HepG2 (cell line): ENCODE data around the gene SFXN5. TPM values are rescaled to one million over a fixed set of nuclear protein-coding genes. Genes with fewer than 3 reads are reported as not detected.
A peak's percentile ranks its signal among the peaks of the same experiment; 100 is the strongest.

ENCODE experiments used
- AGO1 ChIP-seq: fragments of 200-400 bp; formaldehyde crosslinking; IDR thresholded peaks from 2 replicates; pipeline ENCODE4 v1.6.1; 2017; ENCODE audit warnings: mild to moderate bottlenecking, low read depth, low read length, moderate library complexity; ENCODE audit not compliant: poor library complexity, severe bottlenecking
- AHDC1 ChIP-seq: sonication (generic); formaldehyde crosslinking; IDR thresholded peaks from 2 replicates; pipeline ENCODE4 v1.5.1; 2020; ENCODE audit warnings: mild to moderate bottlenecking, missing genetic modification reagents, borderline replicate concordance
- BATF2 ChIP-seq: sonication (generic); formaldehyde crosslinking; IDR thresholded peaks from 2 replicates; pipeline ENCODE4 v1.8.0; 2022; ENCODE audit warnings: mild to moderate bottlenecking, missing genetic modification reagents, moderate library complexity
- BHLHE40 ChIP-seq: IDR thresholded peaks from 2 replicates; pipeline ENCODE4 v1.6.1; 2011; ENCODE audit warnings: low read length, improper control_type of control experiment
- BRCA1 ChIP-seq: sonication (generic); formaldehyde crosslinking; IDR thresholded peaks from 2 replicates; pipeline ENCODE4 v1.4.0; 2020; ENCODE audit warnings: missing genetic modification reagents
- DBP ChIP-seq: sonication (generic); formaldehyde crosslinking; IDR thresholded peaks from 2 replicates; pipeline ENCODE4 v1.4.0; 2020; ENCODE audit warnings: missing genetic modification reagents; ENCODE audit errors: not compliant biosample characterization
- ERF ChIP-seq: IDR thresholded peaks from 2 replicates; pipeline ENCODE4 v1.6.1; 2018; ENCODE audit warnings: missing biosample characterization, missing genetic modification reagents
- LCORL ChIP-seq, 2 experiments: fragments of 450-650 bp in 1 of 2; sonication (generic) in 1 of 2; formaldehyde crosslinking in 1 of 2; IDR thresholded peaks; 2 replicates each; pipeline versions ENCODE4 v1.5.0 to v1.6.1; 2017 to 2020; ENCODE audit warnings: antibody characterized with exemption in 1 of 2, missing genetic modification reagents in 1 of 2
- PAF1 ChIP-seq: IDR thresholded peaks from 2 replicates; pipeline ENCODE4 v1.6.1; 2016; ENCODE audit warnings: missing genetic modification reagents, missing compliant biosample characterization
- SIX4 ChIP-seq: sonication (generic); formaldehyde crosslinking; IDR thresholded peaks from 2 replicates; pipeline ENCODE4 v1.4.0; 2020; ENCODE audit warnings: missing genetic modification reagents
- SP4 ChIP-seq: sonication (generic); formaldehyde crosslinking; IDR thresholded peaks from 2 replicates; pipeline ENCODE4 v1.8.1; 2023; ENCODE audit warnings: mild to moderate bottlenecking, missing genetic modification reagents
- TAF1 ChIP-seq: sonication (generic); formaldehyde crosslinking; IDR thresholded peaks from 2 replicates; pipeline ENCODE4 v1.4.0; 2020; ENCODE audit warnings: missing genetic modification reagents
- ZMAT5 ChIP-seq: sonication (generic); formaldehyde crosslinking; IDR thresholded peaks from 2 replicates; pipeline ENCODE4 v1.5.0; 2020; ENCODE audit warnings: mild to moderate bottlenecking, low read depth, missing genetic modification reagents, borderline replicate concordance
- ZNF264 ChIP-seq: sonication (generic); formaldehyde crosslinking; IDR thresholded peaks from 2 replicates; pipeline ENCODE4 v1.4.0; 2020; ENCODE audit warnings: missing genetic modification reagents
- ZNF383 ChIP-seq: sonication (generic); formaldehyde crosslinking; IDR thresholded peaks from 2 replicates; pipeline ENCODE4 v1.4.0; 2020; ENCODE audit warnings: missing genetic modification reagents, mild to moderate bottlenecking, borderline replicate concordance
- ZNF605 ChIP-seq: sonication (generic); formaldehyde crosslinking; IDR thresholded peaks from 2 replicates; pipeline ENCODE4 v1.8.0; 2022; ENCODE audit warnings: mild to moderate bottlenecking, missing genetic modification reagents
- ZNF75D ChIP-seq: sonication (generic); formaldehyde crosslinking; IDR thresholded peaks from 2 replicates; pipeline ENCODE4 v1.8.1; 2023; ENCODE audit warnings: missing genetic modification reagents, mild to moderate bottlenecking, borderline replicate concordance
- ZSCAN5A ChIP-seq: sonication (generic); formaldehyde crosslinking; IDR thresholded peaks from 2 replicates; pipeline ENCODE4 v1.8.0; 2022; ENCODE audit warnings: mild to moderate bottlenecking, missing genetic modification reagents, borderline replicate concordance
- polyA plus RNA-seq, 8 experiments: library from polyadenylated mRNA; depleted of rRNA in 3 of 8; stranded (reverse) in 7 of 8; unstranded in 1 of 8; fragments of >200 nt; fragmentation: Illumina TruSeq in 4 of 8; extraction: Trizol in 4 of 8; gene quantifications; 2 replicates each; pipeline versions ENCODE4 v1.2.1 to v1.2.3, GENCODE V29; 2011 to 2016; ENCODE audit warnings: low read depth in 4 of 8, missing spikeins in 1 of 8, mixed read lengths in 1 of 8; ENCODE audit not compliant: insufficient read depth in 1 of 8
- total RNA-seq, 5 experiments: library from RNA; depleted of rRNA; stranded (reverse); fragments of >200 nt; fragmentation: Illumina TruSeq; extraction: Trizol; gene quantifications; 2 replicates each; pipeline ENCODE4 v1.2.3, GENCODE V29; 2016; ENCODE audit warnings: low read depth in 1 of 5

Gene SFXN5
- total and polyA plus RNA-seq, 2 of the 13 experiments (the other 11 are each of a cell fraction or from before 2014, with no cell fraction given) = 34.9 to 37.4 TPM

GRCh38 chr2:73112913-73113854 is 41.7 kb upstream of the SFXN5 start, which contains the start of gene RAB11FIP5 (continued):
- TF ChIP-seq AHDC1 = no peak
- TF ChIP-seq BATF2 = no peak
- no peak for TF ChIP-seq SIX4 (CRISPR knock-in tag)
- TF ChIP-seq ZMAT5 (CRISPR knock-in tag) = no peak
- no peak for TF ChIP-seq LCORL (IDR thresholded peaks at IDR 0.05)
- TF ChIP-seq LCORL (CRISPR knock-in tag; IDR thresholded peaks at IDR 0.05) = peak; percentile 61
- TF ChIP-seq PAF1 (CRISPR knock-in tag) = no peak
- no peak for TF ChIP-seq ZNF75D (CRISPR knock-in tag)
- peak; percentile 39 for TF ChIP-seq TAF1
- peak; percentile 47; the same call in 1 of the 2 replicates for TF ChIP-seq BHLHE40
- no peak for TF ChIP-seq BRCA1 (CRISPR knock-in tag)
- peak; percentile 83 for TF ChIP-seq SP4 (CRISPR knock-in tag)
- TF ChIP-seq DBP (CRISPR knock-in tag) = no peak
- TF ChIP-seq AGO1 = no peak
- peak; percentile 90 for TF ChIP-seq ERF (CRISPR knock-in tag)
- no peak for TF ChIP-seq ZNF383 (CRISPR knock-in tag)
- peak; percentile 80 for TF ChIP-seq ZNF605
- no peak for TF ChIP-seq ZNF264 (CRISPR knock-in tag)
- no peak for TF ChIP-seq ZSCAN5A (CRISPR knock-in tag)
